MCF 10A (cell line): ENCODE results near the gene MOSMO. TPM values are rescaled to one million over a fixed set of nuclear protein-coding genes. Genes with fewer than 3 reads are reported as not detected.

Experiments
- BruUV-seq: library from RNA; stranded (reverse); fragments of 400-500 nt; replicated peaks from 2 replicates; lab custom pipeline; 2021; lab: Mats Ljungman, UMichigan
- CTCF ChIA-PET: fragments of 300-600 bp; sonication (Branson Sonifier 250); formaldehyde crosslinking; extraction: SDS; loops from one replicate; lab custom pipeline; 2021; ENCODE audit warnings: antibody characterized with exemption, inconsistent platforms; lab: Yijun Ruan, JAX
- POLR2A ChIA-PET: fragments of 300-600, 350-650 bp; sonication (Branson Sonifier 250); formaldehyde crosslinking; extraction: SDS; loops from one replicate; lab custom pipeline; 2020; ENCODE audit warnings: antibody characterized with exemption, inconsistent platforms; lab: Yijun Ruan, JAX
- DNase-seq: peaks from one replicate; pipeline ENCODE4 v3.0.0-alpha.2; 2018; ENCODE audit not compliant: unreplicated experiment
- H3K27ac Mint-ChIP-seq: one replicate; pipeline ENCODE4 v1.8.0; 2022; ENCODE audit warnings: mild to moderate bottlenecking, low read depth, mixed read lengths; ENCODE audit not compliant: unreplicated experiment
- H3K27me3 Mint-ChIP-seq: one replicate; pipeline ENCODE4 v1.8.0; 2022; ENCODE audit warnings: mixed read lengths; ENCODE audit not compliant: insufficient read depth, unreplicated experiment
- H3K36me3 Mint-ChIP-seq: one replicate; pipeline ENCODE4 v1.8.0; 2022; ENCODE audit warnings: mild to moderate bottlenecking, moderate library complexity, mixed read lengths; ENCODE audit not compliant: insufficient read depth, unreplicated experiment
- H3K4me1 Mint-ChIP-seq: one replicate; pipeline ENCODE4 v1.8.0; 2022; ENCODE audit warnings: mixed read lengths; ENCODE audit not compliant: insufficient read depth, unreplicated experiment
- H3K4me3 Mint-ChIP-seq: one replicate; pipeline ENCODE4 v1.8.0; 2022; ENCODE audit warnings: mild to moderate bottlenecking, moderate library complexity, mixed read lengths; ENCODE audit not compliant: unreplicated experiment
- H3K9me3 Mint-ChIP-seq: one replicate; pipeline ENCODE4 v1.8.0; 2022; ENCODE audit warnings: mixed read lengths; ENCODE audit not compliant: unreplicated experiment
- CTCF ChIP-seq: fragments of 200-600 bp; IDR thresholded peaks from one replicate; pipeline ENCODE4 v1.8.0; 2022; ENCODE audit warnings: antibody characterized with exemption, mild to moderate bottlenecking; ENCODE audit not compliant: unreplicated experiment
- intact Hi-C: fragments of 100-400 bp; cut with micrococcal nuclease; formaldehyde crosslinking; loops from 2 replicates; pipeline ENCODE4 v1.14.1; 2022
- total RNA-seq: library from RNA; stranded (reverse); gene quantifications from 2 replicates; pipeline ENCODE4 v1.2.3, GENCODE V29; 2022

The MOSMO gene
- total RNA-seq, 1 experiment from 2014 or later: 16.4 TPM

- Mint-ChIP-seq H3K27ac (no peak overlapping the region), H3K27me3 (peaks cover 11% of the 10 kb centered on the region), H3K9me3 (no peaks in the 10 kb centered on the region), H3K4me3 (no peak overlapping the region), H3K4me1 (no peaks in the 10 kb centered on the region), H3K36me3 (no peaks in the 10 kb centered on the region)
- ChIA-PET POLR2A (no interaction called here), CTCF (interaction anchor here (1.0 to 2.0 kb wide), 5 partner anchors 14 to 100 kb away, joined by 3 to 8 read pairs (median 4); no protein-coding TSS in a partner anchor)
- no peak for DNase-seq
- intact Hi-C loops: no loop called here
- BruUV-seq: no TSS peak
- TF ChIP-seq CTCF: no peak
These were observed 86.1 kb downstream of the MOSMO start for GRCh38 chr16:22093996-22094395.

DNA sequence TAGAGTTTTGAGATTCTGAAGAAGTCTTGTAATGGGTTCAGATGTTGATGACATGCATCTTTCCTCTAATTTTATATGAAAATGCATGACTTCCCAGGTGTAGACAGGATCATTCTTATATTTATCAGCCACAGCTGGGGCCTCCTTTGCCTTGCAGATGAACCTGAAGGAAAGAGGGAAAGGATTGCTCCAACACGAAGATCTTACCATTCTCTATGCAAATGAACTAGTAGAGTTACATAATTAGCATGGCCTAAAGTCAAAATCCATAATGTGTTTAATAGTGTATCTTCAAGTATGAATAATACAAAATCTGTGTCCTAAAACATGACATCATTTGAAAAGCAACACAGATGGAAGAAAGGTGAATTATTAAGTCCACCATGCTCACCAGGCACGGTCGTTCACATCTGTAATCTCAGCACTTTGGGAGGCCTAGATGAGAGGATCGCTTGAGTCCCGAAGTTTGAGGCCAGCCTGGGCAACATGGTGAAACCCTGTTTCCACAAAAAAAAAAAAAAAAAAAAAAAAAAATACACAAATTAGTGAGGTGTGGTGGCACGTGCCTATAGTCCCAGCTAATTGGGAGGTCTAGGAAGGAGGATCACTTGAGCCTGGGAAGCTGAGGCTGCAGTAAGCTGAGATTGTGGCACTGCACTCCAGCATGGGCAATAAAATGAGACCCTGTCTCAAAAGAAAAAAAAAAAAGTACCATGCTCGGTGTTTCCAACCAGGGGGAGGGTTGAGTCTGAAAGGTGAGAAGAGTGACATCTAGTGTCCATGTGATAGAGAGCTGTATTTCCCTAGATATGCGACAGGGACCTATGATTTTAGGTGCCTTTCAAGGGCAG lies 90.7 kb downstream of the MOSMO start:
- H3K4me1 Mint-ChIP-seq: no peaks in the 10 kb centered on the region
- BruUV-seq: no TSS peak
- TF ChIP-seq CTCF: peak; percentile 60
- ChIA-PET POLR2A (interaction anchor here (0.6 to 2.0 kb wide), 8 partner anchors 12 to 107 kb away, joined by 3 to 10 read pairs (median 4); no protein-coding TSS in a partner anchor), CTCF (interaction anchor here (0.6 to 5.0 kb wide), 48 partner anchors 9 to 1219 kb away, joined by 3 to 87 read pairs (median 5); partner anchors contain the start of genes MOSMO, PDZD9 and UQCRC2)
- peak overlapping the region; percentile 49 for H3K4me3 Mint-ChIP-seq
- H3K36me3 Mint-ChIP-seq: no peaks in the 10 kb centered on the region
- no peaks in the 10 kb centered on the region for H3K9me3 Mint-ChIP-seq
- no peak overlapping the region for H3K27ac Mint-ChIP-seq
- intact Hi-C loops: loop anchor here (1.0 kb wide), 3 partner anchors 90 to 147 kb away; partner anchors contain the start of gene PDZD9
- peaks cover 21% of the 10 kb centered on the region for H3K27me3 Mint-ChIP-seq
- peak; percentile 61 for DNase-seq

GRCh38 chr16:22099256-22099975 lies 91.5 kb downstream of the MOSMO start:
- H3K9me3 Mint-ChIP-seq: no peaks in the 10 kb centered on the region
- CTCF ChIA-PET: interaction anchor here (0.6 to 5.0 kb wide), 45 partner anchors 9 to 1874 kb away, joined by 3 to 87 read pairs (median 5); partner anchors contain the start of genes MOSMO, PDZD9 and UQCRC2
- peak overlapping the region; percentile 49 for H3K4me3 Mint-ChIP-seq
- peaks cover 21% of the 10 kb centered on the region for H3K27me3 Mint-ChIP-seq
- POLR2A ChIA-PET: interaction anchor here (0.6 to 2.0 kb wide), 8 partner anchors 11 to 108 kb away, joined by 3 to 10 read pairs (median 4); no protein-coding TSS in a partner anchor
- H3K36me3 Mint-ChIP-seq: no peaks in the 10 kb centered on the region
- no TSS peak for BruUV-seq
- DNase-seq: no peak
- no peaks in the 10 kb centered on the region for H3K4me1 Mint-ChIP-seq
- no peak overlapping the region for H3K27ac Mint-ChIP-seq
- intact Hi-C loops: loop anchor here (1.0 kb wide), 3 partner anchors 89 to 148 kb away; partner anchors contain the start of gene PDZD9
- TF ChIP-seq CTCF: no peak
